A673 (cell line): Measurements from ENCODE around the gene WFIKKN1. TPM values are rescaled to one million over a fixed set of nuclear protein-coding genes. Genes with fewer than 3 reads are reported as not detected.
"Not testable (repeated sequence)": the region's sequence is repeated elsewhere in the genome, so short reads cannot be mapped to it uniquely, and the experiment has no call there.

Source experiments
- BruUV-seq: library from RNA; stranded (reverse); fragments of 400-500 nt; replicated peaks from 2 replicates; lab custom pipeline; 2021; lab: Mats Ljungman, UMichigan
- CTCF ChIA-PET: fragments of 300-600 bp; sonication (Branson Sonifier 250); formaldehyde crosslinking; loops from one replicate; lab custom pipeline; 2022; ENCODE audit warnings: antibody characterized with exemption; lab: Charles Lee
- POLR2A ChIA-PET: fragments of 300-600 bp; sonication (Branson Sonifier 250); formaldehyde crosslinking; loops from one replicate; lab custom pipeline; 2022; ENCODE audit warnings: antibody characterized with exemption; ENCODE audit not compliant: low non-redundant PET; lab: Charles Lee
- DNase-seq: peaks from one replicate; pipeline ENCODE4 v3.0.0-alpha.2; 2015; ENCODE audit warnings: low spot score
- H3K27ac ChIP-seq: fragments of 200-600 bp; sonication (generic); 2 replicates; pipeline ENCODE4 v1.5.1; 2016; ENCODE audit warnings: mixed run types, low read depth, mild to moderate bottlenecking, mixed read lengths, antibody characterized with exemption, low read length; ENCODE audit not compliant: poor library complexity, severe bottlenecking
- H3K27me3 ChIP-seq: fragments of 200-600 bp; sonication (generic); replicated peaks from 2 replicates; pipeline ENCODE4 v1.6.1; 2017; ENCODE audit warnings: mixed run types, low read depth, mild to moderate bottlenecking, mixed read lengths, antibody characterized with exemption, low read length; ENCODE audit not compliant: insufficient read depth, poor library complexity
- H3K36me3 ChIP-seq: fragments of 200-600 bp; sonication (generic); 2 replicates; pipeline ENCODE4 v1.6.1; 2016; ENCODE audit warnings: mixed run types, mild to moderate bottlenecking, mixed read lengths, antibody characterized with exemption, low read length; ENCODE audit not compliant: insufficient read depth, poor library complexity, severe bottlenecking
- H3K4me1 ChIP-seq: fragments of 200-600 bp; sonication (generic); 2 replicates; pipeline ENCODE4 v1.6.1; 2017; ENCODE audit warnings: mixed run types, mild to moderate bottlenecking, mixed read lengths, antibody characterized with exemption, low read length; ENCODE audit not compliant: insufficient read depth, poor library complexity, severe bottlenecking
- H3K4me3 ChIP-seq: fragments of 200-600 bp; sonication (generic); 2 replicates; pipeline ENCODE4 v1.5.1; 2016; ENCODE audit warnings: low read depth, mixed run types, mild to moderate bottlenecking, mixed read lengths, low read length; ENCODE audit not compliant: poor library complexity, severe bottlenecking
- H3K9me3 ChIP-seq: fragments of 200-600 bp; sonication (generic); 2 replicates; pipeline ENCODE4 v1.6.1; 2016; ENCODE audit warnings: mixed run types, low read depth, mild to moderate bottlenecking, mixed read lengths, antibody characterized with exemption, low read length; ENCODE audit not compliant: poor library complexity, severe bottlenecking
- CTCF ChIP-seq: fragments of 300-800, 200-600 bp; sonication (generic); conservative IDR thresholded peaks from 2 replicates; pipeline ENCODE4 v1.5.1; 2017; ENCODE audit warnings: low read depth, mild to moderate bottlenecking, antibody characterized with exemption, low read length, moderate library complexity, mixed read lengths
- EZH2 ChIP-seq: fragments of 200-600 bp; sonication (generic); IDR thresholded peaks from 2 replicates; pipeline ENCODE4 v1.6.1; 2017; ENCODE audit warnings: borderline replicate concordance, low read depth, mild to moderate bottlenecking, mixed read lengths, antibody characterized with exemption, low read length; ENCODE audit not compliant: poor library complexity, severe bottlenecking
- intact Hi-C: fragments of 100-400 bp; cut with micrococcal nuclease; formaldehyde crosslinking; loops from one replicate; pipeline ENCODE4 v1.10.0; 2022; ENCODE audit not compliant: unreplicated experiment
- total RNA-seq: library from RNA; stranded (reverse); gene quantifications from 2 replicates; pipeline ENCODE4 v1.2.3, GENCODE V29; 2021

WFIKKN1 gene
- total RNA-seq, 1 experiment from 2014 or later = 1.7 TPM

GRCh38 chr16:595094-595528, 35.7 kb upstream of the WFIKKN1 start:
- Histone ChIP-seq H3K4me3 (no peak overlapping the region), H3K4me1 (peaks cover 8% of the 10 kb centered on the region), H3K27me3 (no peaks in the 10 kb centered on the region), H3K36me3 (peaks cover 5% of the 10 kb centered on the region), H3K27ac (no peak overlapping the region), H3K9me3 (no peaks in the 10 kb centered on the region)
- DNase-seq = no peak
- no peak for TF ChIP-seq EZH2
- TF ChIP-seq CTCF = no peak
- ChIA-PET CTCF (interaction anchor here (0.7 kb wide), 1 partner anchor 233 kb away, joined by 3 read pairs; no protein-coding TSS in a partner anchor), POLR2A (no interaction called here)
- intact Hi-C loops = no loop called here
- no TSS peak for BruUV-seq

GRCh38 chr16:595942-596735, 34.6 kb upstream of the WFIKKN1 start:
- no peak for DNase-seq
- no peak overlapping the region for H3K4me3 ChIP-seq
- no peak overlapping the region for H3K27ac ChIP-seq
- BruUV-seq = no TSS peak
- H3K27me3 ChIP-seq = no peaks in the 10 kb centered on the region
- no peak for TF ChIP-seq EZH2
- TF ChIP-seq CTCF = no peak
- ChIA-PET POLR2A (no interaction called here), CTCF (interaction anchor here (0.7 kb wide), 1 partner anchor 234 kb away, joined by 3 read pairs; no protein-coding TSS in a partner anchor)
- peaks cover 2% of the 10 kb centered on the region for H3K4me1 ChIP-seq
- no peaks in the 10 kb centered on the region for H3K9me3 ChIP-seq
- peaks cover 5% of the 10 kb centered on the region for H3K36me3 ChIP-seq
- intact Hi-C loops = no loop called here

- POLR2A ChIA-PET = no interaction called here
Observed at GRCh38 chr16:596736-597060, 34.1 kb upstream of the WFIKKN1 start.

GRCh38 chr16:597655-598054, 33.1 kb upstream of the WFIKKN1 start:
- POLR2A ChIA-PET = not testable (repeated sequence)
- CTCF ChIA-PET = interaction anchor here (0.7 kb wide), 1 partner anchor 9 kb away, joined by 5 read pairs; no protein-coding TSS in a partner anchor

More at GRCh38 chr16:596736-597060, 34.1 kb upstream of the WFIKKN1 start:
- CTCF ChIA-PET = no interaction called here
- H3K4me3 ChIP-seq = no peak overlapping the region
- H3K9me3 ChIP-seq = no peaks in the 10 kb centered on the region
- no peaks in the 10 kb centered on the region for H3K27me3 ChIP-seq
- H3K36me3 ChIP-seq = peaks cover 5% of the 10 kb centered on the region
- H3K4me1 ChIP-seq = no peaks in the 10 kb centered on the region
- TF ChIP-seq CTCF (no peak), EZH2 (no peak)
- intact Hi-C loops = no loop called here
- H3K27ac ChIP-seq = no peak overlapping the region
- BruUV-seq = no TSS peak
- DNase-seq = no peak

More at GRCh38 chr16:597655-598054, 33.1 kb upstream of the WFIKKN1 start:
- H3K9me3 ChIP-seq, H3K27me3 ChIP-seq, DNase-seq, H3K36me3 ChIP-seq, H3K27ac ChIP-seq, H3K4me1 ChIP-seq, BruUV-seq, intact Hi-C loops, H3K4me3 ChIP-seq: not testable (repeated sequence)
